ENCODE measurements around the gene ATE1.

DNA sequence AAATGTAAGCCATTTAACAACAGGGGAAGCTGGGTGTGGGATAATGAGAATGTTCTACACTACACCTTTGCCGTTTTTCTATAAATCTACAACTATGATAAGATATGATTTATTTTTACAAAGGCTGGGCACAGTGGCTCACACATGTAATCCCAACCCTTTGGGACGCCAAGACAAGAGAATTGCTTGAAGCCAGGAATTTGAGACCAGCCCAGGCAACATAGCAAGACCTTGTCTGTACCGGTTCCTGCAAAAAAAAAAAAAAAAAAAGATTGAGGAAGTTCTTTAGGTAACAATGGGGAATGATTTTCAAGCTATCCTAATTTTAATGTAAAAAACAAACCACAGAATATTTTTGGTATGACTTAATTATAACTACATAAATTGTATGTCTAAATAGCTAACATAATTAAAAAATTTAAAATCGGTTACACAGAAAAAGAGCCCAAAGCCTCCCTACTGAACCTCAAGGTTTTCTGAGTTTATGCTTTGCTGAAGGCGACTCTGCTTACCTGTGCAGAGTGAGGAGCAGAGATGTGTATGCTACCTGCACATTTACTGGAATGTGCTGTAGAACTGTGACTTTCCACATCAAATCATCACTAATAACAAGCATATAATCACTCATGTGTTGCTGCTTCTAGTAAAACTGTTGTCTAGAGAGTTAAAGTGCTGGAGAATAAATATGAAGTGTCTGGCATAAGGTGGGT lies 163.4 kb downstream of the ATE1 start:
- TF ChIP-seq, protein P1, sequence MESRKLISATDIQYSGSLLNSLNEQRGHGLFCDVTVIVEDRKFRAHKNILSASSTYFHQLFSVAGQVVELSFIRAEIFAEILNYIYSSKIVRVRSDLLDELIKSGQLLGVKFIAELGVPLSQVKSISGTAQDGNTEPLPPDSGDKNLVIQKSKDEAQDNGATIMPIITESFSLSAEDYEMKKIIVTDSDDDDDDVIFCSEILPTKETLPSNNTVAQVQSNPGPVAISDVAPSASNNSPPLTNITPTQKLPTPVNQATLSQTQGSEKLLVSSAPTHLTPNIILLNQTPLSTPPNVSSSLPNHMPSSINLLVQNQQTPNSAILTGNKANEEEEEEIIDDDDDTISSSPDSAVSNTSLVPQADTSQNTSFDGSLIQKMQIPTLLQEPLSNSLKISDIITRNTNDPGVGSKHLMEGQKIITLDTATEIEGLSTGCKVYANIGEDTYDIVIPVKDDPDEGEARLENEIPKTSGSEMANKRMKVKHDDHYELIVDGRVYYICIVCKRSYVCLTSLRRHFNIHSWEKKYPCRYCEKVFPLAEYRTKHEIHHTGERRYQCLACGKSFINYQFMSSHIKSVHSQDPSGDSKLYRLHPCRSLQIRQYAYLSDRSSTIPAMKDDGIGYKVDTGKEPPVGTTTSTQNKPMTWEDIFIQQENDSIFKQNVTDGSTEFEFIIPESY (IDR thresholded peaks at IDR 0.05; ENCODE audit: extremely low read depth, insufficient replicate concordance, low read length) = no peak
- TF ChIP-seq POLR2A (IDR thresholded peaks at IDR 0.05; ENCODE audit: borderline replicate concordance, extremely low read depth, insufficient read depth, insufficient read length) = no peak

All from HCT116 (cell line).